DND-41 (cell line): ENCODE results near the gene HSPB9.
A peak's percentile ranks its signal among the peaks of the same experiment; 100 is the strongest.

ENCODE experiments used
- ATAC-seq: fragments of 200-7000 bp; cut with Tn5 transposase; 3 replicates; pipeline ENCODE4 v1.9.1; 2021; ENCODE audit warnings: low read depth; ENCODE audit not compliant: insufficient read depth
- DNase-seq: peaks from one replicate; pipeline ENCODE4 v3.0.0-alpha.2; 2020
- H2AFZ ChIP-seq: 2 replicates; pipeline ENCODE4 v1.6.0; 2012; ENCODE audit warnings: low read depth, low read length
- H3K27ac ChIP-seq: 2 replicates; pipeline ENCODE4 v1.5.1; 2012; ENCODE audit warnings: low read length, inconsistent platforms
- H3K27me3 ChIP-seq: fragments of 200-600 bp; sonication (generic); 2 replicates; pipeline ENCODE4 v1.6.0; 2012; ENCODE audit warnings: low read length, mild to moderate bottlenecking, inconsistent platforms; ENCODE audit not compliant: insufficient read depth, poor library complexity
- H3K36me3 ChIP-seq: 2 replicates; pipeline ENCODE4 v1.5.1; 2012; ENCODE audit warnings: low read length, inconsistent platforms; ENCODE audit not compliant: insufficient read depth
- H3K4me1 ChIP-seq: 2 replicates; pipeline ENCODE4 v1.5.1; 2012; ENCODE audit warnings: mild to moderate bottlenecking, low read length; ENCODE audit not compliant: insufficient read depth
- H3K4me2 ChIP-seq: 2 replicates; pipeline ENCODE4 v1.6.0; 2012; ENCODE audit warnings: mild to moderate bottlenecking, moderate library complexity, low read length, inconsistent platforms; ENCODE audit not compliant: insufficient read depth
- H3K4me3 ChIP-seq, 2 experiments: fragments of 200-600 bp in 1 of 2; shearing (Covaris generic) in 1 of 2; 2 replicates each; pipeline ENCODE4 v1.5.1; 2012 to 2016; ENCODE audit warnings: inconsistent platforms in 2 of 2, low read length in 2 of 2, mild to moderate bottlenecking in 2 of 2, low read depth in 1 of 2, moderate library complexity in 1 of 2
- H3K79me2 ChIP-seq: 2 replicates; pipeline ENCODE4 v1.6.0; 2012; ENCODE audit warnings: low read length, inconsistent platforms; ENCODE audit not compliant: insufficient read depth
- H3K9ac ChIP-seq: 2 replicates; pipeline ENCODE4 v1.6.0; 2012; ENCODE audit warnings: low read depth, mild to moderate bottlenecking, inconsistent platforms, low read length, moderate library complexity
- H3K9me3 ChIP-seq: 2 replicates; pipeline ENCODE4 v1.5.1; 2012; ENCODE audit warnings: low read length, moderate library complexity, mild to moderate bottlenecking, inconsistent platforms; ENCODE audit not compliant: insufficient read depth, severe bottlenecking
- H4K20me1 ChIP-seq: 2 replicates; pipeline ENCODE4 v1.6.0; 2012; ENCODE audit warnings: low read length; ENCODE audit not compliant: insufficient read depth
- EZH2 ChIP-seq: IDR thresholded peaks from 3 replicates; pipeline ENCODE4 v1.6.1; 2012; ENCODE audit warnings: borderline replicate concordance, low read depth, mild to moderate bottlenecking, moderate library complexity, low read length, inconsistent platforms; ENCODE audit not compliant: severe bottlenecking
- TF ChIP-seq, protein P1 (sequence below): IDR thresholded peaks from 2 replicates; pipeline ENCODE4 v1.5.1; 2012; ENCODE audit warnings: borderline replicate concordance, low read length, moderate library complexity, mild to moderate bottlenecking; ENCODE audit not compliant: poor library complexity, severe bottlenecking; ENCODE audit errors: extremely low read depth

The HSPB9 gene

GRCh38 chr17:42159796-42160530, 37.4 kb downstream of the HSPB9 start:
- Histone ChIP-seq H3K4me2 (no peak overlapping the region), H3K9me3 (no peaks in the 10 kb centered on the region), H4K20me1 (no peaks in the 10 kb centered on the region), H2AFZ (no peak overlapping the region; the same call in 1 of the 2 replicates), H3K27me3 (no peaks in the 10 kb centered on the region), H3K4me3 (no peak overlapping the region), H3K27ac (no peak overlapping the region), H3K9ac (no peak overlapping the region), H3K79me2 (no peaks in the 10 kb centered on the region), H3K4me1 (peaks cover 11% of the 10 kb centered on the region), H3K36me3 (no peaks in the 10 kb centered on the region)
- no peak for ATAC-seq
- TF ChIP-seq, protein P1, sequence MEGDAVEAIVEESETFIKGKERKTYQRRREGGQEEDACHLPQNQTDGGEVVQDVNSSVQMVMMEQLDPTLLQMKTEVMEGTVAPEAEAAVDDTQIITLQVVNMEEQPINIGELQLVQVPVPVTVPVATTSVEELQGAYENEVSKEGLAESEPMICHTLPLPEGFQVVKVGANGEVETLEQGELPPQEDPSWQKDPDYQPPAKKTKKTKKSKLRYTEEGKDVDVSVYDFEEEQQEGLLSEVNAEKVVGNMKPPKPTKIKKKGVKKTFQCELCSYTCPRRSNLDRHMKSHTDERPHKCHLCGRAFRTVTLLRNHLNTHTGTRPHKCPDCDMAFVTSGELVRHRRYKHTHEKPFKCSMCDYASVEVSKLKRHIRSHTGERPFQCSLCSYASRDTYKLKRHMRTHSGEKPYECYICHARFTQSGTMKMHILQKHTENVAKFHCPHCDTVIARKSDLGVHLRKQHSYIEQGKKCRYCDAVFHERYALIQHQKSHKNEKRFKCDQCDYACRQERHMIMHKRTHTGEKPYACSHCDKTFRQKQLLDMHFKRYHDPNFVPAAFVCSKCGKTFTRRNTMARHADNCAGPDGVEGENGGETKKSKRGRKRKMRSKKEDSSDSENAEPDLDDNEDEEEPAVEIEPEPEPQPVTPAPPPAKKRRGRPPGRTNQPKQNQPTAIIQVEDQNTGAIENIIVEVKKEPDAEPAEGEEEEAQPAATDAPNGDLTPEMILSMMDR, result no peak
- TF ChIP-seq EZH2, result no peak
- DNase-seq, result no peak

GRCh38 chr17:42160531-42160910, 37.9 kb downstream of the HSPB9 start:
- H3K27ac ChIP-seq, result no peak overlapping the region
- H3K9me3 ChIP-seq, result no peaks in the 10 kb centered on the region
- H3K27me3 ChIP-seq, result no peaks in the 10 kb centered on the region
- no peak overlapping the region for H3K9ac ChIP-seq
- DNase-seq (no peak), ATAC-seq (no peak)
- no peaks in the 10 kb centered on the region for H4K20me1 ChIP-seq
- no peak overlapping the region for H2AFZ ChIP-seq
- no peak overlapping the region for H3K4me3 ChIP-seq
- H3K79me2 ChIP-seq, result no peaks in the 10 kb centered on the region
- no peak overlapping the region for H3K4me2 ChIP-seq
- H3K4me1 ChIP-seq, result peaks cover 7% of the 10 kb centered on the region
- H3K36me3 ChIP-seq, result no peaks in the 10 kb centered on the region
- TF ChIP-seq, protein P1, result no peak
- TF ChIP-seq EZH2, result no peak

DNA sequence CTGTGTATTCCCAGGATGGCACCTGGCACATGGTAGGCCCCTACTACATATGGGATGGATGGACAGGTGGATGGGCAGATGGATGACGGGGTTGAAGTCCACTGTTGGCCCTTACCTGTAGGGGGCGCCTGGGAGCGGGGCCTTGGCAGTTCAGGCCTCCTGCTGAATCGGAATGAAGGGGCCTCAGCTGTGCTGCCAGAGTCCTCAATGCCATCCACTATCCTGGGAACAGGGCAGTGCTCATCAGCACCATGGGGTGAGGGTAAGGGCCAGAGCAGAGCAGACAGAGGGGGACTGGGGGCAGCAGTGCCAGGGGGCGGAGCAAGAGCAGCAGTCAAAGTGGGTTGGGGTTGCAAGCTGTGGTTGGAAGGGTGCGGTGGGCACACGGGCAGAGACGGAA, 40.5 kb downstream of the HSPB9 start:
- H3K9me3 ChIP-seq, result no peaks in the 10 kb centered on the region
- H3K4me3 ChIP-seq, result no peak overlapping the region
- no peak overlapping the region for H3K9ac ChIP-seq
- H3K27ac ChIP-seq, result no peak overlapping the region
- H3K4me1 ChIP-seq, result no peaks in the 10 kb centered on the region
- DNase-seq (peak; percentile 38), ATAC-seq (no peak; the same call in 2 of the 3 replicates)
- no peaks in the 10 kb centered on the region for H3K36me3 ChIP-seq
- no peak overlapping the region for H3K4me2 ChIP-seq
- TF ChIP-seq, protein P1, result peak; percentile 74
- no peak for TF ChIP-seq EZH2
- H3K27me3 ChIP-seq, result no peaks in the 10 kb centered on the region
- no peaks in the 10 kb centered on the region for H4K20me1 ChIP-seq
- no peak overlapping the region for H2AFZ ChIP-seq
- H3K79me2 ChIP-seq, result no peaks in the 10 kb centered on the region
